Karpas-422 (cell line): ENCODE data around the gene ZBTB38. TPM values are rescaled to one million over a fixed set of nuclear protein-coding genes. Genes with fewer than 3 reads are reported as not detected.

Source experiments
- DNase-seq: peaks from one replicate; pipeline ENCODE4 v3.0.0-alpha.2; 2015
- H2AFZ ChIP-seq: fragments of 200-600 bp; sonication (generic); 2 replicates; pipeline ENCODE4 v1.6.1; 2014; ENCODE audit warnings: antibody characterized with exemption, low read length, mixed read lengths
- H3K27ac ChIP-seq: fragments of 200-600 bp; sonication (generic); 2 replicates; pipeline ENCODE4 v1.5.1; 2014; ENCODE audit warnings: mild to moderate bottlenecking, low read length, moderate library complexity
- H3K27me3 ChIP-seq: fragments of 200-600 bp; sonication (generic); 2 replicates; pipeline ENCODE4 v1.6.1; 2014; ENCODE audit warnings: low read length, mixed read lengths
- H3K36me3 ChIP-seq: fragments of 200-600 bp; sonication (generic); 2 replicates; pipeline ENCODE4 v1.6.1; 2014; ENCODE audit warnings: low read length, mixed read lengths; ENCODE audit not compliant: insufficient read depth
- H3K4me1 ChIP-seq: fragments of 200-600 bp; sonication (generic); 2 replicates; pipeline ENCODE4 v1.6.1; 2014; ENCODE audit warnings: mild to moderate bottlenecking, low read length, mixed read lengths
- H3K4me2 ChIP-seq: fragments of 200-600 bp; sonication (generic); 2 replicates; pipeline ENCODE4 v1.6.1; 2014; ENCODE audit warnings: low read length, low read depth, mild to moderate bottlenecking; ENCODE audit not compliant: poor library complexity, severe bottlenecking
- H3K4me3 ChIP-seq: fragments of 200-600 bp; sonication (generic); 2 replicates; pipeline ENCODE4 v1.5.1; 2014; ENCODE audit warnings: mild to moderate bottlenecking, antibody characterized with exemption, low read length, mixed read lengths
- H3K79me2 ChIP-seq: fragments of 200-600 bp; sonication (generic); 2 replicates; pipeline ENCODE4 v1.6.1; 2014; ENCODE audit warnings: mild to moderate bottlenecking, low read length, mixed read lengths
- H3K9ac ChIP-seq: fragments of 200-600 bp; sonication (generic); 2 replicates; pipeline ENCODE4 v1.6.0; 2014; ENCODE audit warnings: low read length
- H3K9me2 ChIP-seq: fragments of 200-600 bp; sonication (generic), shearing (Covaris generic); replicated peaks from 2 replicates; pipeline ENCODE4 v1.6.0; 2014; ENCODE audit warnings: mild to moderate bottlenecking, low read length, moderate library complexity; ENCODE audit not compliant: insufficient read depth
- H3K9me3 ChIP-seq: fragments of 300-700, 200-600 bp; sonication (generic); 2 replicates; pipeline ENCODE4 v1.6.1; 2014; ENCODE audit warnings: low read length, mixed read lengths
- H4K20me1 ChIP-seq: fragments of 200-600 bp; sonication (generic); 2 replicates; pipeline ENCODE4 v1.6.1; 2014; ENCODE audit warnings: mild to moderate bottlenecking, antibody characterized with exemption, low read length, low read depth; ENCODE audit not compliant: insufficient read depth
- total RNA-seq: library from RNA; depleted of rRNA; stranded (reverse); fragments of >200 nt; shearing (Covaris generic); gene quantifications from 2 replicates; pipeline ENCODE4 v1.2.3, GENCODE V29; 2014; ENCODE audit warnings: low replicate concordance

ZBTB38 gene
- total RNA-seq, 1 experiment from 2014 or later: 38.0 TPM

DNA sequence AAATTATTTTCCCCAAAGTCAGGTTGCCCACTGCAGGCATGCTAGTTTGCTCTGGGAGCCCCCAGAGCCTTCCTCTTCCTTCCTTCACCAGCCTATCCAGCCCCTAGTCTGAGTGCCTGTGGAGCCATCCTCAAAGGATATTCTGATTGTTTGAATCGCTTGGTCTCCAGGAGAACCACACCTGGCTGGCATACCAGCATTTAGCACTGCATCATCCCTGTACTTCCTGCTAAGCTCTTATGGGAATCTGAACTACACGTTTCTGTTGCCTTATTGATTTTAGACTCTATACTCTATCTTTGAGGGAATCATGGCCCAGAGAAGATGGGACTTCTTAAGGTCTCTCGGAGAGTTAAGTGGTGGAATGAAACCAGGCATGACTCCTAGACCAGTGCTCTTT, 26.3 kb downstream of the ZBTB38 start:
- Histone ChIP-seq H3K4me1 (no peaks in the 10 kb centered on the region), H4K20me1 (no peaks in the 10 kb centered on the region), H3K4me3 (no peak overlapping the region), H3K9me3 (peaks cover 3% of the 10 kb centered on the region; the same call in 1 of the 2 replicates), H3K27me3 (no peaks in the 10 kb centered on the region), H2AFZ (no peak overlapping the region), H3K27ac (no peak overlapping the region), H3K9ac (no peak overlapping the region), H3K9me2 (no peaks in the 10 kb centered on the region), H3K79me2 (no peaks in the 10 kb centered on the region), H3K36me3 (no peaks in the 10 kb centered on the region), H3K4me2 (no peak overlapping the region)
- DNase-seq: no peak

DNA sequence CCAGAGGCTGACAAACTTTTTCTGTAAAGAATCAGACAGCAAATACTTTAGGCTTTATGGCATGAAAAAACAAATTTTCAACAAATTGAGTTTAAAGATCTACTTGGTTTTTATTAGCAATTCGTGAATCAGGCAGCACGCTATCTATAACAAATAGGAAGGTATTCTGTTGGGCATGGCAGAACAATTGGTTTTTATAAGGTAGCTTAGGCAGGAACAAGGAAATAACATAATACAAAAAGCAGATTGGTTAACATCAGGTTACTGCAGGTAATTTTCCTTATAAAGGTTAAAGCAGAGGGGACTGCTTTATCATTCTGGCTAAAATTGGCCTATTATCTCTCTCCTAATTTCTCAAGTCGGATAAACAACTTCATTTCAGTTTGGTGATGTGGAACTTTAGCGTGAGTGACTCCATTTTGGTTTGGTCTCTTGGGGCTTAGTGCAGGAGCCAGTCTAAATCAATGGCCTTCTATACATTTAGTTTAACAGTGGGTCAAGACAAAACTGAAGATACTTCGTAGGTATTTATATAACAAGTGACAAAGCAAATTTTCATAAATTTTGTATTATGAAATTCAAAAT, 26.8 kb downstream of the ZBTB38 start:
- Histone ChIP-seq H3K4me2 (no peak overlapping the region), H4K20me1 (no peaks in the 10 kb centered on the region), H3K4me3 (no peak overlapping the region), H3K27ac (no peak overlapping the region), H3K9ac (no peak overlapping the region), H3K4me1 (no peaks in the 10 kb centered on the region), H3K36me3 (no peaks in the 10 kb centered on the region), H3K27me3 (no peaks in the 10 kb centered on the region), H3K9me3 (peaks cover 3% of the 10 kb centered on the region; the same call in 1 of the 2 replicates), H3K9me2 (no peaks in the 10 kb centered on the region), H3K79me2 (no peaks in the 10 kb centered on the region), H2AFZ (no peak overlapping the region)
- DNase-seq: no peak

DNA sequence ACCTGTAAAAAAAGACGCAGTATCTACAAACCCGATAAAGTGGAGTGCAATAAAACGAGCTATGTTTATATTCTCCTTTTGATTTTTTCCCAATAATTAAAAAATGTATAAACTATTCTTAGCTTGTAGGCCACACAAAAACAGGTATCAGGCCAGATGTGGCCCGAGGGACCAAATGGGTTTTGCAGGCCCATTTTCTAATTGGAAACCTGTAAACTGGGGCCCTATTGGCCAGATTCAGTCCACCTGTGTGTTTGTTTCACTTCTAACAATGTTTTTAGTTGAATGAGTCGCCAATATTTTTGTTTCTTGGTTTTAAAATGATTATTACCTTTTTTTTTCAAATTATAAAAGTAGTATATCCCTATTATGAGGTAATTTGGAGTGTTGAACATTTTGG, 29.7 kb downstream of the ZBTB38 start:
- Histone ChIP-seq H3K27ac (no peak overlapping the region), H3K4me2 (no peak overlapping the region), H3K9ac (no peak overlapping the region), H3K36me3 (no peaks in the 10 kb centered on the region), H3K27me3 (no peaks in the 10 kb centered on the region), H2AFZ (no peak overlapping the region), H3K9me3 (peaks cover 3% of the 10 kb centered on the region; the same call in 1 of the 2 replicates), H3K9me2 (no peaks in the 10 kb centered on the region), H3K79me2 (no peaks in the 10 kb centered on the region), H3K4me1 (peaks cover 8% of the 10 kb centered on the region), H3K4me3 (no peak overlapping the region), H4K20me1 (no peaks in the 10 kb centered on the region)
- DNase-seq: no peak

DNA sequence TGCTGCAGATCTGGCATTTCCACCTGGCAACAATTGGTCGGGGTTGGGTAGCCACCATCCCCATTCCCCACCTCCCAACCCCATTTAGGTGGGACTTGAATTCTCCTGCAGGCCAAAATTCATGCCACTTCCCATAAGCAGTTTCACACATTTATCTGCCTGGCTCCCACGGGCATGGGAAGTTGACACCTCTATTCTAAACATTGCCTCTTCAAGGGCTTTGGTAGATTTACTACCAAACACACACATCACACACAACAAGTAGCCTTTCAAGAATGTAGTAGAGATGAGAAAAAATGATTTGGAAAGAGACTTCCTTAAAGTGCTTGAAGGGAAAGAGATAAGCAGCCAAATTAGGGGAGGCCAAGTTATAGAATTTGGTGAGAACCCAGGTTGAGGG, 30.9 kb downstream of the ZBTB38 start:
- no peak for DNase-seq
- Histone ChIP-seq H2AFZ (no peak overlapping the region), H4K20me1 (no peaks in the 10 kb centered on the region), H3K4me2 (no peak overlapping the region), H3K27me3 (no peaks in the 10 kb centered on the region), H3K9me3 (peaks cover 3% of the 10 kb centered on the region; the same call in 1 of the 2 replicates), H3K36me3 (peaks cover under 1% of the 10 kb centered on the region; the same call in 1 of the 2 replicates), H3K4me1 (peaks cover 13% of the 10 kb centered on the region), H3K27ac (no peak overlapping the region), H3K9me2 (no peaks in the 10 kb centered on the region), H3K4me3 (no peak overlapping the region), H3K9ac (no peak overlapping the region), H3K79me2 (no peaks in the 10 kb centered on the region)

DNA sequence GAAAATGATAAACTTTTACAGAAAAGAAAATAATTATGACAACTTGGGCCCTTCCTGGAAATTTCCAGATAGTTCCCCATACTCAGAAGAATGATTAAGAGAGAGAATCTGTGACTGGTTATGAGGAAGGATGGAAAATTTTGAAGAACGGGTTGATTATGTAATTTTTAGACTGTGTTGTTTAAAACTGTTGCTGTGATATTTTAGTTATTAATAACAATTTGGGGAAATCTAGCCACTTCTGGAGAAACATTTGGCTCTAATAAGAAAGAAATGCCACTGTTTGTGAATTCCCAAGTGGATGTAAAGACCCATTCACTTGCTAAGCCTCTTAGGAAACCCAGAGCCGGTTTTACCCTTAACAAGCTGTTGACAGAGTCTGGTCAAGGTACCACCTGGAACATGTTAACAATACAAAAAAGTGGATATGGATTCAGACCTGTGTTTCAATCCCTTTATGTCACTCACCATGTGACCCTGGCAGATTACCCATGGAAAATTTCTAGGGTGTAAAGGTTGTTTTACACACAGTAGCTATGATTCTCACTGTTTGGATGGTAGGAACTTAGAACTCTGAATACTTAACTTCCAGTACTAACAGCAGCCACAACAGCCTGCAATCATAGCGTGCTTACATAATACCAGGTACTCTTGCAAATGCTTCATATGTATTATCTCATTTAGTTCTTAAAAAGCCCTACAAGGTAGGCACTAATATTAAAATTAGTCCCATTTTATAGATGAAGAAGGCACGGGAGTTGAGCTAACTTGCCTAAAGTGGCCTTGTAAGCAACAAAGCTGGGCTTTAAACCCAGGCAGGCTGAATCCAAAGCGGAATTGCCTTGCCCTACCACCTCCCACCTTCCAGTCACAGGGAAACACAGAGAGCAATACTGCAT, 32.0 kb downstream of the ZBTB38 start:
- peaks cover 13% of the 10 kb centered on the region for H3K4me1 ChIP-seq
- H3K9me2 ChIP-seq: no peaks in the 10 kb centered on the region
- no peak overlapping the region for H3K4me3 ChIP-seq
- H3K36me3 ChIP-seq: peaks cover 5% of the 10 kb centered on the region; the same call in 1 of the 2 replicates
- H2AFZ ChIP-seq: peak overlapping the region; percentile 12
- H3K4me2 ChIP-seq: no peak overlapping the region
- no peak overlapping the region for H3K9ac ChIP-seq
- no peak overlapping the region for H3K27ac ChIP-seq
- H3K79me2 ChIP-seq: no peaks in the 10 kb centered on the region
- H3K27me3 ChIP-seq: no peaks in the 10 kb centered on the region
- H3K9me3 ChIP-seq: peaks cover 3% of the 10 kb centered on the region; the same call in 1 of the 2 replicates
- no peak for DNase-seq
- no peaks in the 10 kb centered on the region for H4K20me1 ChIP-seq

DNA sequence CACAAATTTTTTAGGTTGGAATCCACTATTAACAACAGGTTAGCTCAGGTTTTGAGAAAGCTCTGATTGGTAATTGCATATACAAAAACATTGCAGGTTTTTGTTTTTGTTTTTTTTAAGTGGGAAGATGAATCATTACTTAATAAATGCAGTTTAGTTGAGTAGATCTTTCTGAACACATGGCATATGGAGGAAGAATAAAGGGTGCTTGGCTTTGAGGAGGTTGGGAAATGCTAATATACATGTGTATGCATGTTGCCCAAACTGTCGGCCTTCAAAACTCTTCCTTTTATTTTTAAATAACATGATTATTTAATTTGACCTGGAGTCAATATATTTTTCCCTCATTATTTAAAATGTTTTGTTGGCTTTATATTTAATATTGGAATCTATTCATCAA, 32.8 kb downstream of the ZBTB38 start:
- DNase-seq: no peak
- no peaks in the 10 kb centered on the region for H3K9me2 ChIP-seq
- H3K9ac ChIP-seq: no peak overlapping the region
- peaks cover 5% of the 10 kb centered on the region; the same call in 1 of the 2 replicates for H3K36me3 ChIP-seq
- H3K27me3 ChIP-seq: no peaks in the 10 kb centered on the region
- no peak overlapping the region for H3K4me3 ChIP-seq
- peaks cover 3% of the 10 kb centered on the region; the same call in 1 of the 2 replicates for H3K9me3 ChIP-seq
- H4K20me1 ChIP-seq: no peaks in the 10 kb centered on the region
- H3K4me2 ChIP-seq: no peak overlapping the region
- H3K4me1 ChIP-seq: peaks cover 13% of the 10 kb centered on the region
- H3K27ac ChIP-seq: no peak overlapping the region
- H2AFZ ChIP-seq: 0 out of 2 replicates have a peak overlapping the region, but pooled peaks have one; percentile 12
- no peaks in the 10 kb centered on the region for H3K79me2 ChIP-seq

DNA sequence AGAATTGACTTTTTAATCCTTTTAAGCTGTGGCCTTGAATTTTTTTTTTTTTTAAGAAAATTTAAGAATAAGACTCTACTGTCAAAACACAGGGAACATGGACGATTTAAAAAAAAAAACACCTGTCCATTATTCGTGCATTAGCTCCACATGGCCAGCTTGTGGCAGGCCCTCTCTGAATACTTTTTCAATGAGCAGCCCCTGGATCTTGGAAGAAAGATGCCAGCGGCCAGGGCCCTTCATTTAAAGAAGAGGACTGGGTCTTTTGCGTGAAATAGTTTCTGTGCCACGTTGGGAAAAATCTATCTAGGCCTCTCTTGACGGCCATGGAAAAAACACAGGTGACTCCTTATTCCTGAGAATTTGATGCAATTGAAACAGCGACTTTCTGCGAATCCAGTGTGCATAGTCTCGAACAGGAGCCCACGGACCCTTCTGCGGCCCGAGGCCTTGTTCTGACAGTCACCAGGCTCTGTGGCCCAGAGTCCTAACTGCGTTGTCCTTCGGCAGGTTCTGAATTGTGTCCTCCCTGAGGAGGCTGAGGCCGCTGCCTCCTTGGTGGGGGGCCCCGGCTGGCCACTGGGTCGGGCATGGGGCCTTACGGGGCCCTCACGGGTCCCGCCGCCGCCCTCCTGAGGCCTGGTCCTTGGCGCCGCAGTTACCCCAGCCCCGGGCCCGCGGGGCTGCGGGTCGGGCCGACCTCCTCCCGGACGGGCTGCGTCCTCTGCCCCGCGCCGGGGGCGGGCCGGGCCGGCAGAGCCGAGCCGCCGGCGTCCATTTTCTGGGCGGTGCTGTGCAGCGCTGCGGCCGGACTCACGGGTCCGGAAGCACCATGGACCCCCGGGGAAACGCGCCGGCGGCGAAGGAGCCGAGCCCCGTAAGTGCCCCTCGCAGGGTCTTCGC, 33.5 kb downstream of the ZBTB38 start:
- Histone ChIP-seq H3K27ac (no peak overlapping the region), H3K27me3 (no peaks in the 10 kb centered on the region), H3K4me3 (peak overlapping the region; percentile 82), H3K9me2 (no peaks in the 10 kb centered on the region), H3K4me2 (peak overlapping the region; percentile 76), H3K36me3 (peaks cover 10% of the 10 kb centered on the region; the same call in 1 of the 2 replicates), H3K9ac (peak overlapping the region; percentile 83), H3K9me3 (peaks cover 3% of the 10 kb centered on the region; the same call in 1 of the 2 replicates), H3K4me1 (peaks cover 13% of the 10 kb centered on the region), H4K20me1 (no peaks in the 10 kb centered on the region), H2AFZ (peak overlapping the region; percentile 100), H3K79me2 (no peaks in the 10 kb centered on the region)
- DNase-seq: peak; percentile 78
